OCI-LY1 (cell line): ENCODE data around the gene TTLL11.

Experiments
- EZH2 ChIP-seq: fragments of 200-600 bp; sonication (generic), shearing (Covaris generic); IDR thresholded peaks from 2 replicates; pipeline ENCODE4 v1.8.0; 2017; ENCODE audit warnings: borderline replicate concordance, mixed run types, mild to moderate bottlenecking, antibody characterized with exemption, low read length, moderate library complexity, mixed read lengths
- TF ChIP-seq, protein P1 (sequence below): fragments of 200-600 bp; sonication (generic), shearing (Covaris generic); IDR thresholded peaks from 2 replicates; pipeline ENCODE4 v1.5.1; 2017; ENCODE audit warnings: mild to moderate bottlenecking, antibody characterized with exemption, low read length, moderate library complexity, mixed read lengths

DNA sequence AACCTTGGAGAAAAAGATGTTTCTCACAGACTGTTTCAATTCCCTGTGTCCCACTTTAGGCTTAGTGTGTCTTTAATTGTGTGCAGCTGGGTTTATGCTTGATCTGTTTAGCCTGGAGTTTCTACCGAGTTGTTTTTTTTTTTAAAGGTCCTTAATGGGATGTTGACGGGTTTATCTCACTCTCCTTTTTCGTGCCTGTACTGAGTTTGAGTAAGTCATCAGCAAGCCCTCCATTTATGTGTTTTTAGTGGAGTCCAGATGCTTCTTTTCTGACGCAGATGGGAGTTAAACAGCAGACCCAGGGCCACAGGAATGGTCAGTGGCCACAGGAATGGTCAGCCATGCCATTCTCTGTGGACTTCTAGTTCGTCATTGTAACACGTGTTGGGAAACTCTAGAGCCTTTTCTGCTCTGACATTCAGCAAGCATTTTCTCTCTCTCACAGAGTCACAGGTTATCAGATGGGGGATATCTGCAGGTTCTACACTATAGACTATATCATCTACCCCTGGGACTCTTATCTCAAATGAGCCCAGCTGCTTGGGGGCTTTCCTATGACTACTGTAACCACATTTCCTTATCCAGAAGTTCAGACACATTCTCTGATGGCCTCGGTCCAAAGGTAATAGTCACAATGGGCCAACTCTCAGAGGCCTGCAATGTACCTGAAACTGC, 190.5 kb downstream of the TTLL11 start:
- TF ChIP-seq, protein P1, sequence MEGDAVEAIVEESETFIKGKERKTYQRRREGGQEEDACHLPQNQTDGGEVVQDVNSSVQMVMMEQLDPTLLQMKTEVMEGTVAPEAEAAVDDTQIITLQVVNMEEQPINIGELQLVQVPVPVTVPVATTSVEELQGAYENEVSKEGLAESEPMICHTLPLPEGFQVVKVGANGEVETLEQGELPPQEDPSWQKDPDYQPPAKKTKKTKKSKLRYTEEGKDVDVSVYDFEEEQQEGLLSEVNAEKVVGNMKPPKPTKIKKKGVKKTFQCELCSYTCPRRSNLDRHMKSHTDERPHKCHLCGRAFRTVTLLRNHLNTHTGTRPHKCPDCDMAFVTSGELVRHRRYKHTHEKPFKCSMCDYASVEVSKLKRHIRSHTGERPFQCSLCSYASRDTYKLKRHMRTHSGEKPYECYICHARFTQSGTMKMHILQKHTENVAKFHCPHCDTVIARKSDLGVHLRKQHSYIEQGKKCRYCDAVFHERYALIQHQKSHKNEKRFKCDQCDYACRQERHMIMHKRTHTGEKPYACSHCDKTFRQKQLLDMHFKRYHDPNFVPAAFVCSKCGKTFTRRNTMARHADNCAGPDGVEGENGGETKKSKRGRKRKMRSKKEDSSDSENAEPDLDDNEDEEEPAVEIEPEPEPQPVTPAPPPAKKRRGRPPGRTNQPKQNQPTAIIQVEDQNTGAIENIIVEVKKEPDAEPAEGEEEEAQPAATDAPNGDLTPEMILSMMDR: no peak
- no peak for TF ChIP-seq EZH2
